Peyer's patch (tissue), 4 donors: ENCODE measurements around the gene TMEM109.
A peak's percentile ranks its signal among the peaks of the same experiment; 100 is the strongest.

Source experiments
- POLR2A ChIP-seq, 2 donors: fragments of 450-650 bp; IDR thresholded peaks; one replicate each; pipeline ENCODE4 v1.5.1; 2017; ENCODE audit warnings: antibody characterized with exemption in 2 of 2, mild to moderate bottlenecking in 2 of 2, moderate library complexity in 2 of 2
- TF ChIP-seq, protein P1 (sequence below), 6 experiments: fragments of 450-650 bp in 4 of 6; fragments of 200-600 bp in 2 of 6; sonication (generic) in 1 of 6; IDR thresholded peaks; one replicate each; pipeline ENCODE4 v1.5.1; 2017 to 2019; ENCODE audit warnings: antibody characterized with exemption in 6 of 6, mild to moderate bottlenecking in 3 of 6, moderate library complexity in 1 of 6

DNA sequence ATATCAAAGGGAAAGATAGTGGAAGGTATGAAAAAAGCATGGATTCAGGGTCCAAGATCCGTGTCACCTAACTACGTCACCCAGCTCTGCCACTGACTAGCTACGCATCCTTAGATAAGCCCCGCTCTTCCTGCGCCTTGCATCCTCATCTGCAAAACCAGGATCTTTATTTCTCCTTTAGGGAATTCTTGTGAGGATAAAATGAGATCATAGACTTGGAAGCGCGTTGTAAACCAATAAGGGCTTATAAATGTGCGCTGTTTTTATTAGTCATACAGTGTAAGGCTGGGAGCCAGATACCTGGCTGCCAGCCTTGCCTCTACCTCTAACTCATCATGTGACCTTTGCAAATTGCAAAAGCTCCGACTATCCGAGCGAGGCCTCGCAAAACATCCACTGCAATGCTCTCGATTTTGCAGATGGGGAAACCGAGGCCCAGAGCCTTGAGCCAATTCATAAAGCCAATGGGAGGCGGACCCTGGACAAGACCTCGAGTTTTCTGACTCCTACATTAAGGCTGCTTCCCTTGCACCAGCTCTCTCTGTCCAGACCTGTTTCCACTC is 8.3 kb upstream of the TMEM109 start:
- TF ChIP-seq, protein P1, sequence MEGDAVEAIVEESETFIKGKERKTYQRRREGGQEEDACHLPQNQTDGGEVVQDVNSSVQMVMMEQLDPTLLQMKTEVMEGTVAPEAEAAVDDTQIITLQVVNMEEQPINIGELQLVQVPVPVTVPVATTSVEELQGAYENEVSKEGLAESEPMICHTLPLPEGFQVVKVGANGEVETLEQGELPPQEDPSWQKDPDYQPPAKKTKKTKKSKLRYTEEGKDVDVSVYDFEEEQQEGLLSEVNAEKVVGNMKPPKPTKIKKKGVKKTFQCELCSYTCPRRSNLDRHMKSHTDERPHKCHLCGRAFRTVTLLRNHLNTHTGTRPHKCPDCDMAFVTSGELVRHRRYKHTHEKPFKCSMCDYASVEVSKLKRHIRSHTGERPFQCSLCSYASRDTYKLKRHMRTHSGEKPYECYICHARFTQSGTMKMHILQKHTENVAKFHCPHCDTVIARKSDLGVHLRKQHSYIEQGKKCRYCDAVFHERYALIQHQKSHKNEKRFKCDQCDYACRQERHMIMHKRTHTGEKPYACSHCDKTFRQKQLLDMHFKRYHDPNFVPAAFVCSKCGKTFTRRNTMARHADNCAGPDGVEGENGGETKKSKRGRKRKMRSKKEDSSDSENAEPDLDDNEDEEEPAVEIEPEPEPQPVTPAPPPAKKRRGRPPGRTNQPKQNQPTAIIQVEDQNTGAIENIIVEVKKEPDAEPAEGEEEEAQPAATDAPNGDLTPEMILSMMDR (IDR thresholded peaks at IDR 0.05) = no peak
- peak in 1 of 2 donors; percentile 53 for TF ChIP-seq POLR2A (IDR thresholded peaks at IDR 0.05)
